ENCODE results near the gene AGAP3.

GRCh38 chr7:151141855-151142685, 55.8 kb downstream of the AGAP3 start:
- TF ChIP-seq CTCF (conservative IDR thresholded peaks at IDR 0.05 in 1 of 2, IDR thresholded peaks at IDR 0.05 in 1 of 2; ENCODE audit: extremely low read depth in 1 of 2, insufficient read depth in 1 of 2, low read depth in 1 of 2, low read length in 2 of 2) (no peak), EZH2 (IDR thresholded peaks at IDR 0.05; ENCODE audit: borderline replicate concordance, low read length) (no peak)
